ENCODE results near the gene ZNHIT2. TPM values are rescaled to one million over a fixed set of nuclear protein-coding genes. Genes with fewer than 3 reads are reported as not detected.
A peak's percentile ranks its signal among the peaks of the same experiment; 100 is the strongest.

Gene ZNHIT2
- total RNA-seq, 1 experiment from 2014 or later, result 27.4 TPM

- Histone ChIP-seq H3K9me3 (ENCODE audit: low read depth, low read length, poor library complexity, severe bottlenecking) (no peaks in the 10 kb centered on the region), H3K27me3 (replicated peaks; ENCODE audit: insufficient read depth, low read depth, low read length, poor library complexity) (no peaks in the 10 kb centered on the region), H3K27ac (ENCODE audit: low read depth, low read length, poor library complexity, severe bottlenecking) (no peak overlapping the region), H3K36me3 (ENCODE audit: insufficient read depth, low read length, poor library complexity, severe bottlenecking) (peaks cover 3% of the 10 kb centered on the region), H3K4me3 (ENCODE audit: low read depth, low read length, poor library complexity, severe bottlenecking) (no peak overlapping the region), H3K4me1 (ENCODE audit: insufficient read depth, low read length, poor library complexity, severe bottlenecking) (peaks cover 5% of the 10 kb centered on the region)
- POLR2A ChIA-PET (ENCODE audit: low non-redundant PET), result no interaction called here
- no TSS peak for BruUV-seq (replicated peaks)
- intact Hi-C loops (cut with micrococcal nuclease; ENCODE audit: unreplicated experiment), result no loop called here
- no peak for DNase-seq (ENCODE audit: low spot score)
- no peak for TF ChIP-seq EZH2 (IDR thresholded peaks at IDR 0.05; ENCODE audit: borderline replicate concordance, low read depth, low read length, poor library complexity, severe bottlenecking)
- TF ChIP-seq, protein P1, sequence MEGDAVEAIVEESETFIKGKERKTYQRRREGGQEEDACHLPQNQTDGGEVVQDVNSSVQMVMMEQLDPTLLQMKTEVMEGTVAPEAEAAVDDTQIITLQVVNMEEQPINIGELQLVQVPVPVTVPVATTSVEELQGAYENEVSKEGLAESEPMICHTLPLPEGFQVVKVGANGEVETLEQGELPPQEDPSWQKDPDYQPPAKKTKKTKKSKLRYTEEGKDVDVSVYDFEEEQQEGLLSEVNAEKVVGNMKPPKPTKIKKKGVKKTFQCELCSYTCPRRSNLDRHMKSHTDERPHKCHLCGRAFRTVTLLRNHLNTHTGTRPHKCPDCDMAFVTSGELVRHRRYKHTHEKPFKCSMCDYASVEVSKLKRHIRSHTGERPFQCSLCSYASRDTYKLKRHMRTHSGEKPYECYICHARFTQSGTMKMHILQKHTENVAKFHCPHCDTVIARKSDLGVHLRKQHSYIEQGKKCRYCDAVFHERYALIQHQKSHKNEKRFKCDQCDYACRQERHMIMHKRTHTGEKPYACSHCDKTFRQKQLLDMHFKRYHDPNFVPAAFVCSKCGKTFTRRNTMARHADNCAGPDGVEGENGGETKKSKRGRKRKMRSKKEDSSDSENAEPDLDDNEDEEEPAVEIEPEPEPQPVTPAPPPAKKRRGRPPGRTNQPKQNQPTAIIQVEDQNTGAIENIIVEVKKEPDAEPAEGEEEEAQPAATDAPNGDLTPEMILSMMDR (conservative IDR thresholded peaks at IDR 0.05; ENCODE audit: low read depth, low read length), result peak; percentile 29; the same call in 1 of the 2 replicates
- CTCF ChIA-PET, result interaction anchor here (0.7 kb wide), 1 partner anchor 11 kb away, joined by 3 read pairs; the partner anchor contains the start of gene TM7SF2
Observed at GRCh38 chr11:65100674-65101350, 16.7 kb downstream of the ZNHIT2 start.

GRCh38 chr11:65096926-65097325, 20.6 kb downstream of the ZNHIT2 start:
- no peaks in the 10 kb centered on the region for H3K9me3 ChIP-seq (ENCODE audit: low read depth, low read length, poor library complexity, severe bottlenecking)
- POLR2A ChIA-PET (ENCODE audit: low non-redundant PET), result no interaction called here
- DNase-seq (ENCODE audit: low spot score), result no peak
- CTCF ChIA-PET, result no interaction called here
- no peak for TF ChIP-seq EZH2 (IDR thresholded peaks at IDR 0.05; ENCODE audit: borderline replicate concordance, low read depth, low read length, poor library complexity, severe bottlenecking)
- TF ChIP-seq, protein P1 (conservative IDR thresholded peaks at IDR 0.05; ENCODE audit: low read depth, low read length), result no peak
- peak overlapping the region; percentile 82 for H3K27ac ChIP-seq (ENCODE audit: low read depth, low read length, poor library complexity, severe bottlenecking)
- peaks cover 5% of the 10 kb centered on the region for H3K4me1 ChIP-seq (ENCODE audit: insufficient read depth, low read length, poor library complexity, severe bottlenecking)
- BruUV-seq (replicated peaks), result TSS peak; percentile 42
- H3K27me3 ChIP-seq (replicated peaks; ENCODE audit: insufficient read depth, low read depth, low read length, poor library complexity), result no peaks in the 10 kb centered on the region
- peak overlapping the region; percentile 89 for H3K4me3 ChIP-seq (ENCODE audit: low read depth, low read length, poor library complexity, severe bottlenecking)
- peaks cover 3% of the 10 kb centered on the region for H3K36me3 ChIP-seq (ENCODE audit: insufficient read depth, low read length, poor library complexity, severe bottlenecking)
- intact Hi-C loops (cut with micrococcal nuclease; ENCODE audit: unreplicated experiment), result no loop called here

DNA sequence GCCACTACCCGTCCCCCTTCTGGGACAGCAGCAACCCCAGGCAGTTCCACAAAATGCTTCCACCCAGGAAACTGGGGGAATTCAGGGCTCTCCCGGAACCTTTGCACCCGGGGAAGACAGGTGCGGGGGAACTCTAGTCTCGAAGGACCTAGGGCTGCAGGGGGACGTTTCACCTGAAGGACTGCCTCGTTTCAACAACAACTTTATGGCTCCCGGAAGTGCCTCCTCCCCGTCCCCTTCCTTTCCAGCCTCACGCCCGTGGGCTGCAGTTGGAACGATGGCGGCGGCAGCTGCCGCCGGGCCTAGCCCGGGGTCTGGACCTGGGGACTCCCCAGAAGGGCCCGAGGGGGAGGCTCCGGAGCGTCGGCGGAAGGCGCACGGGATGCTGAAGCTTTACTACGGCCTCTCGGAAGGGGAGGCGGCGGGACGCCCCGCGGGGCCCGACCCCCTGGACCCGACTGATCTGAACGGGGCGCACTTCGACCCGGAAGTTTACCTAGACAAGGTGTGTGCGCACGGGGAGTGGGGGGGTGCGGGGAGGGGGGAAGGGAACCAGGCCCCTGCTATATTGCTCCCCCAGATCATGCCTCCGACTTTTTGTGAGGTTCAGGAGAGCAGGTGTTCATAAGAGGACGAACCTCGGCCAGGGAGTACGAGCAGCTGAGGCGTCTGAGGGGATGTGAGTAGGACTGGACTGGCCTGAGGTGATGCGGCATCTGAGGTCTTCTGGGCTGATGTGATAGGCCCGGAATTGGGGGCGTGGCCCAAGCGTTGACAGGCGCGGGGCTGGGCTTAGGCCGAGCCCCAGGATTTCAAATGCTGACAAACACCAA, 21.3 kb downstream of the ZNHIT2 start, which contains the start of gene VPS51:
TSS of gene VPS51 (plus strand) at position 241 of the 833 bp plus-strand sequence. CDS start at position 278, 37 bp downstream.
- Histone ChIP-seq H3K9me3 (ENCODE audit: low read depth, low read length, poor library complexity, severe bottlenecking) (no peaks in the 10 kb centered on the region), H3K27me3 (replicated peaks; ENCODE audit: insufficient read depth, low read depth, low read length, poor library complexity) (no peaks in the 10 kb centered on the region), H3K27ac (ENCODE audit: low read depth, low read length, poor library complexity, severe bottlenecking) (peak within 1 kb of the TSS; percentile 82), H3K36me3 (ENCODE audit: insufficient read depth, low read length, poor library complexity, severe bottlenecking) (peaks cover 3% of the 10 kb centered on the region), H3K4me1 (ENCODE audit: insufficient read depth, low read length, poor library complexity, severe bottlenecking) (peaks cover 5% of the 10 kb centered on the region), H3K4me3 (ENCODE audit: low read depth, low read length, poor library complexity, severe bottlenecking) (peak within 1 kb of the TSS; percentile 89)
- intact Hi-C loops (cut with micrococcal nuclease; ENCODE audit: unreplicated experiment), result no loop called here
- BruUV-seq (replicated peaks), result no TSS peak
- DNase-seq (ENCODE audit: low spot score), result peak; percentile 96
- ChIA-PET CTCF (no interaction called here), POLR2A (ENCODE audit: low non-redundant PET) (no interaction called here)
- TF ChIP-seq EZH2 (IDR thresholded peaks at IDR 0.05; ENCODE audit: borderline replicate concordance, low read depth, low read length, poor library complexity, severe bottlenecking), result no peak
- TF ChIP-seq, protein P1 (conservative IDR thresholded peaks at IDR 0.05; ENCODE audit: low read depth, low read length), result no peak

Measured in A673 (cell line).